Adrenal gland (tissue), 5 donors: ENCODE data around the gene AGBL4.

Experiments
- CTCF ChIP-seq, 6 experiments: fragments of 450-650 bp in 4 of 6; fragments of 200-600 bp in 2 of 6; sonication (generic) in 1 of 6; IDR thresholded peaks; 1 replicate in 5 of 6; 2 replicates in 1 of 6; pipeline versions ENCODE4 v1.5.1 to v1.8.0; 2016 to 2021; ENCODE audit warnings: antibody characterized with exemption in 6 of 6, mild to moderate bottlenecking in 2 of 6, moderate library complexity in 1 of 6
- POLR2A ChIP-seq, 2 donors: fragments of 450-650 bp; IDR thresholded peaks; one replicate each; pipeline ENCODE4 v1.6.1; 2017; ENCODE audit warnings: antibody characterized with exemption in 2 of 2, mild to moderate bottlenecking in 2 of 2, moderate library complexity in 1 of 2
- donor health status: DM: no; HTN: no; CAD: no.

DNA sequence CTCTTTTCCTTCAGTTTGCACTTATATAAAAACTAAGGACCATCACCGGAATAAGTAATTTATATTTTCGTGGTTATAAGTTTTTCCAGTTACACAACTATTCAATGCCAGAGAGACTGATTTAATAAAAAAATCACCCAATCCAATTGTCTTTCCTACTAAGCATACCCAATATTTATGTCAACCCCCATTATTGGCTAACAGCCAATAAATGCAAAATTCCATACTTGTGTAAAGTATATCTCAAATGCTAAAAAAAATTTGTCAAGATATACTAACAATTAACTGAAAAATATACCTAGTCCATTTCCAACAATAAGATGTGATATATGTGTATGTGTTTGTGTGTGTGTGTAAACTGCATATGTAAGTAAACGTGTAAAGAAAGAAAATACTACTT, 117.4 kb downstream of the AGBL4 start:
- TF ChIP-seq CTCF (IDR thresholded peaks at IDR 0.05) = no peak
- TF ChIP-seq POLR2A (IDR thresholded peaks at IDR 0.05) = no peak
